Right renal cortex interstitium (tissue), 3 donors: ENCODE measurements around the gene PPP1R26. TPM values are rescaled to one million over a fixed set of nuclear protein-coding genes. Genes with fewer than 3 reads are reported as not detected.
"Not testable (repeated sequence)": the region's sequence is repeated elsewhere in the genome, so short reads cannot be mapped to it uniquely, and the experiment has no call there.

Source experiments
- DNase-seq, 3 donors: peaks; one replicate each; pipeline ENCODE4 v3.0.0-alpha.2; 2013; ENCODE audit warnings: low read depth in 3 of 3, low spot score in 2 of 3
- polyA plus RNA-seq, 3 donors: library from polyadenylated mRNA; unstranded; fragments of 120-200 nt; gene quantifications; one replicate each; pipeline ENCODE4 v1.2.1, GENCODE V29; 2013; ENCODE audit not compliant: insufficient read length in 3 of 3

PPP1R26 gene
- polyA plus RNA-seq, 3 donors = 28.3 to 31.0 (median 29.1) TPM

GRCh38 chr9:135534192-135534711 lies 54.7 kb downstream of the PPP1R26 start:
- not testable (repeated sequence) for DNase-seq

- DNase-seq = not testable (repeated sequence)
Observed at GRCh38 chr9:135534826-135535225, 55.2 kb downstream of the PPP1R26 start.

- not testable (repeated sequence) for DNase-seq
Observed at GRCh38 chr9:135535631-135536030, 56.0 kb downstream of the PPP1R26 start.

GRCh38 chr9:135536216-135536615 lies 56.6 kb downstream of the PPP1R26 start:
- DNase-seq = no peak

Other genes with a start within 250 kb of the PPP1R26 start
- 10 to 100 TPM; 41.1 to 47.2 (median 42.3) TPM for gene MRPS2, start 20.9 kb downstream of the PPP1R26 start, polyA plus RNA-seq
- not detected for gene LCN1, start 41.7 kb downstream of the PPP1R26 start, polyA plus RNA-seq
- gene OBP2A, start 66.3 kb downstream of the PPP1R26 start, polyA plus RNA-seq = under 1 TPM in 1 of 3 donors, not detected in 2; 0.44 TPM
- under 1 TPM in 1 of 3 donors, not detected in 2; 0.28 TPM for gene PAEP, start 82.0 kb downstream of the PPP1R26 start, polyA plus RNA-seq
- not detected for gene GLT6D1, start 159.8 kb downstream of the PPP1R26 start, polyA plus RNA-seq
- gene LCN9, start 183.5 kb downstream of the PPP1R26 start, polyA plus RNA-seq = not detected
- gene SOHLH1, start 219.7 kb downstream of the PPP1R26 start, polyA plus RNA-seq = not detected
- under 1 TPM; 0.06 to 0.08 (median 0.06) TPM for gene KCNT1, start 222.4 kb downstream of the PPP1R26 start, polyA plus RNA-seq